Breast epithelium (tissue), 4 donors: ENCODE measurements around the gene PLA2G3. TPM values are rescaled to one million over a fixed set of nuclear protein-coding genes. Genes with fewer than 3 reads are reported as not detected.
A peak's percentile ranks its signal among the peaks of the same experiment; 100 is the strongest.

Experiments used
- DNase-seq, 2 donors: peaks; one replicate each; pipeline ENCODE4 v3.0.0-alpha.2; 2019; ENCODE audit warnings: low spot score in 2 of 2
- H3K27ac ChIP-seq, 2 donors: fragments of 200-600 bp; sonication (generic) in 1 of 2; one replicate each; pipeline ENCODE4 v1.5.1; 2016 to 2019; ENCODE audit warnings: mild to moderate bottlenecking in 1 of 2
- H3K27me3 ChIP-seq, 2 donors: fragments of 200-600 bp; sonication (generic) in 1 of 2; one replicate each; pipeline versions ENCODE4 v1.5.1 to v1.6.0; 2017 to 2019; ENCODE audit warnings: control low read depth in 1 of 2, mild to moderate bottlenecking in 1 of 2
- H3K36me3 ChIP-seq: fragments of 200-600 bp; one replicate; pipeline ENCODE4 v1.5.1; 2019
- H3K4me1 ChIP-seq, 2 donors: fragments of 200-600 bp; sonication (generic); one replicate each; pipeline ENCODE4 v1.5.1; 2016 to 2019; ENCODE audit warnings: control low read depth in 1 of 2
- H3K4me3 ChIP-seq, 3 donors: fragments of 200-600 bp; sonication (generic); 1 replicate in 2 of 3; 2 replicates in 1 of 3; pipeline ENCODE4 v1.5.1; 2016 to 2019; ENCODE audit warnings: mild to moderate bottlenecking in 3 of 3, moderate library complexity in 2 of 3
- H3K9me3 ChIP-seq, 2 donors: fragments of 200-600 bp; sonication (generic) in 1 of 2; one replicate each; pipeline ENCODE4 v1.5.1; 2016 to 2019; ENCODE audit warnings: control low read depth in 1 of 2
- CTCF ChIP-seq, 3 donors: fragments of 450-650 bp; IDR thresholded peaks; one replicate each; pipeline ENCODE4 v1.5.1; 2016 to 2017; ENCODE audit warnings: antibody characterized with exemption in 3 of 3, mild to moderate bottlenecking in 3 of 3, moderate library complexity in 3 of 3
- POLR2A ChIP-seq: fragments of 450-650 bp; IDR thresholded peaks from one replicate; pipeline ENCODE4 v1.6.1; 2016; ENCODE audit warnings: antibody characterized with exemption, mild to moderate bottlenecking, moderate library complexity
- POLR2AphosphoS5 ChIP-seq, 3 donors: sonication (generic); formaldehyde crosslinking; IDR thresholded peaks; one replicate each; pipeline ENCODE4 v1.6.1; 2017; ENCODE audit warnings: antibody characterized with exemption in 3 of 3
- intact Hi-C: fragments of 100-400 bp; cut with DNase I; formaldehyde crosslinking; loops from one replicate; pipeline ENCODE4 v1.15.1; 2023; ENCODE audit warnings: low total_unique reads
- total RNA-seq, 3 donors: library from RNA; depleted of rRNA; stranded (reverse); fragments of >200 nt; gene quantifications; one replicate each; pipeline ENCODE4 v1.1.0, GENCODE V29; 2016

Gene PLA2G3
- total RNA-seq, 3 donors from 2014 or later = not detected

- intact Hi-C loops = no loop called here
- no peak for DNase-seq
- TF ChIP-seq POLR2AphosphoS5 (IDR thresholded peaks at IDR 0.05) (no peak), CTCF (IDR thresholded peaks at IDR 0.05) (no peak), POLR2A (no peak)
- Histone ChIP-seq H3K4me3 (no peak overlapping the region), H3K36me3 (no peaks in the 10 kb centered on the region), H3K9me3 (no peaks in the 10 kb centered on the region), H3K4me1 (no peaks in the 10 kb centered on the region), H3K27me3 (no peaks in the 10 kb centered on the region), H3K27ac (no peak overlapping the region)
Observed at GRCh38 chr22:31170971-31171370, 30.7 kb upstream of the PLA2G3 start.

GRCh38 chr22:31162015-31162765 is 21.9 kb upstream of the PLA2G3 start:
- Histone ChIP-seq H3K27me3 (no peaks in the 10 kb centered on the region), H3K27ac (peak overlapping the region; percentile 21 to 97), H3K9me3 (no peaks in the 10 kb centered on the region), H3K36me3 (no peaks in the 10 kb centered on the region), H3K4me1 (no peaks in the 10 kb centered on the region), H3K4me3 (peak overlapping the region in 1 of 3 donors; percentile 31)
- DNase-seq = no peak
- intact Hi-C loops = no loop called here
- TF ChIP-seq CTCF (IDR thresholded peaks at IDR 0.05) (no peak), POLR2A (no peak), POLR2AphosphoS5 (IDR thresholded peaks at IDR 0.05) (no peak)

GRCh38 chr22:31161386-31161785 is 21.1 kb upstream of the PLA2G3 start:
- TF ChIP-seq POLR2AphosphoS5 (IDR thresholded peaks at IDR 0.05) = no peak
- TF ChIP-seq CTCF (IDR thresholded peaks at IDR 0.05) = no peak
- TF ChIP-seq POLR2A = no peak
- Histone ChIP-seq H3K4me3 (peak overlapping the region; percentile 71 to 80 (median 72)), H3K9me3 (no peaks in the 10 kb centered on the region), H3K27ac (peak overlapping the region; percentile 96 to 97), H3K36me3 (no peaks in the 10 kb centered on the region), H3K4me1 (no peaks in the 10 kb centered on the region), H3K27me3 (no peaks in the 10 kb centered on the region)
- intact Hi-C loops = no loop called here
- DNase-seq = no peak

GRCh38 chr22:31160328-31160978 is 20.1 kb upstream of the PLA2G3 start:
- Histone ChIP-seq H3K27ac (peak overlapping the region; percentile 96 to 97), H3K27me3 (no peaks in the 10 kb centered on the region), H3K36me3 (no peaks in the 10 kb centered on the region), H3K9me3 (no peaks in the 10 kb centered on the region), H3K4me1 (no peaks in the 10 kb centered on the region), H3K4me3 (peak overlapping the region; percentile 71 to 80 (median 72))
- DNase-seq = no peak
- TF ChIP-seq POLR2AphosphoS5 (IDR thresholded peaks at IDR 0.05) (no peak), POLR2A (no peak), CTCF (IDR thresholded peaks at IDR 0.05) (no peak)
- intact Hi-C loops = no loop called here

GRCh38 chr22:31155422-31155821 is 15.1 kb upstream of the PLA2G3 start:
- no peaks in the 10 kb centered on the region for H3K36me3 ChIP-seq
- H3K4me1 ChIP-seq = no peaks in the 10 kb centered on the region
- no peaks in the 10 kb centered on the region for H3K27me3 ChIP-seq
- intact Hi-C loops = no loop called here
- TF ChIP-seq CTCF (IDR thresholded peaks at IDR 0.05) = no peak
- no peak for TF ChIP-seq POLR2AphosphoS5 (IDR thresholded peaks at IDR 0.05)
- TF ChIP-seq POLR2A = no peak
- peak overlapping the region; percentile 73 to 89 for H3K27ac ChIP-seq
- DNase-seq = no peak
- no peaks in the 10 kb centered on the region for H3K9me3 ChIP-seq
- no peak overlapping the region for H3K4me3 ChIP-seq
